GM19467 (cell line): Measurements from ENCODE around the gene STRA8.
A peak's percentile ranks its signal among the peaks of the same experiment; 100 is the strongest.

Experiments
- ATAC-seq: cut with Tn5 transposase; IDR thresholded peaks from one replicate; pipeline ENCODE4 v1.9.1; 2021; ENCODE audit warnings: mild to moderate bottlenecking, moderate library complexity; ENCODE audit not compliant: unreplicated experiment

Gene STRA8

DNA sequence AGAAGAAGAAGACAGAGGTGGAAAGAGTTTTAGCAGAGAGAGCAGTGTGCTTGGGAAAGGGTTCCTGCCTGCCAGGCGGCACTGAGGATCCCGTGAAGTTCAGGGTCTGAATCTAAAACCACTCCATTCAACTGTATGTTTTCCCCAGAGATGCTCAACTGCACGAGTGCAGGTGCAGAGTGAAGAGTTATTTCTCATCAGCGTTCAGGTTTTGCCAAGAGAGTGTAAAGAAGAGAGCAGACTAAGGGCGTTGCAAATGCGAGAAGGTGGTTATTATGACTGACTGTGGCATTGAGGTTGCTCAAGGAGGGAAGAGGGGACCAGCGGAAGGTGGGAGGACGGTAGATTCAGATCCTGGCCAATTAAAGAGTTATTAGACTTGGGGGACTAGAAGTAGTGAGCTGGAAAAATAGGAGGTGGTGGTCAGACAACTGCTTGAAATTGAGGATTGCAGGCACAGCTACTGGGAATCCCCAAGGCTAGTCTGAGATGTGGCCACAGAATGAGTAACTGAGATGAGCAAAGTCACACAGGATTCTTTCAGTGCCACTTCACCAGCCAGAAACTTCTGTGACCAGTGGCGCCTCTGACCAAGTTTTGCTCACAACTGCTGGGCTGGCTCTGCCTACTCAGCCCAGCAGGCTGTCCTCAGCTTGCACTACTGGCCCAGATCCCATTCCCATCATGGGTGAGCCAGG, 29.1 kb downstream of the STRA8 start:
- ATAC-seq = no peak

DNA sequence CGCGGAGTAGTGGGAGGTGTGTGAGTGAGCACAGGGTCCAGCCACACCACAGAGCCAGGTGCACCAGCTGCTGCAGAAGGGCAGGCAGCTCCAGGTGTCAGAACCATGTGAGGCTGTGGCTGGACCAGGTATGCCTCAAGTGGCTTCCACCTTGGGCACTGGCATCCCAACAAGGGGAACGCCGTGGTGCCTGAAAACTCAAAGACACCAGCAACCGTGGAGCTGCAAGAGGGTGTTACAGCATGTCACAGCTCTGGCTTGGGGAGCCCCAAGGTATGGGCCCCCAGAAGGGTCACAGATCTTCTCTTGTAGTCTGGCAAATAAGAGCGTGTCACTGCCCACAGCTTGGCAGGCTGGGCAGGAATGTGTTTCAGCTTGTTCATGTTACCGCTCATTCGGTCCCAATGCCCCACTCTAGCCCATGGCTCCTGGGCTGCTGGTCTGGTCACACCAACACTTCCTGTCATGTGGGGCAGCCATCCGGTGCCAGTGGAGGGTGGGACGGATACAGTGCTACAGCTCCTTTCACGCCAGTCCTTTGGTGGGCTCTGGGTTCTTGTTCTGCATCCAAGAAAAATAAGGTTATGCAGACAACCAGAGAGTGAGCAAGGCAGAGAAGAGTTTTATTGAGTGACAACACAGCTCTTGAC, 29.8 kb downstream of the STRA8 start:
- ATAC-seq = no peak

DNA sequence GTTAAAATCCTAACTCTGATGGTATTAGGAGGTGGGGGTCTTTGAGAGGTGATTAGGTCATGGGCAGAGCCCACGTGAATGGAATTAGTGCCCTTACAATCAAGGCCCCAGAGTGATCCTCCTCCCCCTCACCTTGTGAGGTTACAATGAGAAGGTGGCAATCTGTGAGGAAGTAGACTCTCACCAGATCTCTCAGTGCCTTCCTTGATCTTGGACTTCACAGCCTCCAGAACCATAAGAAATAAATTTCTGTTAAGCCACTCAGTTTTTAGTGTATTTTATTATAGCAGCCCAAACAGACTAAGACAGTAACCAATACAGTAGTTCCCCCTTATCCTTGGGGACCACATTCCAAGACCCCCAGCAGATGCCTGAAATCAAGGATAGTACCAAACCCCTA, 32.0 kb downstream of the STRA8 start:
- no peak for ATAC-seq

DNA sequence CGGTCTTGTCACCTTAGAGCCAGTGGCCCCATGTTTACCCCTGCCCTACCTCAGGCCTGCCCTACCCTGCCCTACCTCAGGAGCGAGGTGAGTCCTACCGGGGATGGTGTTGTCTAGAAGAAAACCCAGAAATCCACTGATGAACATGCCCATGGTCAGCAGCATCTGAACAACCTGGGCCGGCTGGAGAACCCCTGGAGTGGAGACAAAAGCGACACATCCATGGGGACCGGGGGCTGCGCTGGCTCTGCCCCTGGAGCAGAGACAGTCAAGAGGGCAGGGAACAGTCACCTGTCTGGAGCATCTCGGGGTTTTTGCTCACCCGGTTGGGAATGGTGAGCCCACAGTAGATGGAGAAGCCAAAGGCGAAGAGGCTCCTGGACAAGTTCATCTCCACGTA, 36.3 kb downstream of the STRA8 start:
- no peak for ATAC-seq

DNA sequence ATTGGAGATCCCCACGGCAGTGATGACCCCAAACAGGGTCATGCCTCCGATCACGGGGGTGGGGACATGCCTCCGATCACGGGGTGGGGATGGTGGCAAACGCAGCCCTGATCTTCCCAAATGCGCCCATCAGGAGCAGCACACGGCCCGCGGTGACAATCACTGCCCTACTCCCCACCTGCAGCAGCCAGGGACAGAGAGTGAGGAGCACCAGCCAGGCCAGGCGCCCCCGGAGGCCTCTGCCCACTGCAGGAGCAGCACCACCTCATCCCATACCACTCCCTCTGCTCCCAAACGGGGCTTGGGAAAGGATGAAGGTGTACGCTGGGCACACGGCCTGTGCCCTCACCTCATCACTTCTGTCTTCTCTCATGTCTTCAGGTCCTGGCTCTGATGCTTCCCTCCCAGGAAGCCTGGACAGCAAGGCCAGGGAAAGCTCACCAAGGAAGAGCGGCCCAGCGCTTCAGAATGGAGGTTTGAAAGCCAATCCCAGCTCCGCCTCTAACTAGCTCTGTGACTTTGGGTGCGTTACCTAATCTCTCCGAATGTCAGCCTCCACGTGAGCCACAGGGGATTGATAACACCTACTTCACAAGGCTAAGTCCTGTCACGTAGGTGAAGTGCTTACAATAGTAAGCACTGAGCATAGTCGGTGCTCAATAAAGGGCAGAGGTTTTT, 37.1 kb downstream of the STRA8 start:
- no peak for ATAC-seq

DNA sequence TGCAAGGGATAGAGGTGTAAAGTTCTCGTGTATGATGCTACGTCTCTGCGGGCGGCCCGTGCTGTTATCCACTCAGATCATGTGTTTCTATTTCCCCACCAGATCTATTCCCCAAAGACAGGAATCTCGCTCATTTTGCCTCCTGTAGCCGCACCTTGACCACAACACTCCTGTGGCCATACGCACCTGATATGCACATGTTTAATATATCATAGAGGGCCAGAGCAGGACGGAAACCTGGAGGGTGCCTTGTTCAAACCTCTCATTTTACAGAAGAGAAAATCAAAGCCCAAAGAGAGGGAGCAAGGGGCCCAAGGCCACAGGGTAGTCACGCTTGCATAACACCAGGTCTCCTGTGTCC, 37.6 kb downstream of the STRA8 start:
- ATAC-seq = no peak

DNA sequence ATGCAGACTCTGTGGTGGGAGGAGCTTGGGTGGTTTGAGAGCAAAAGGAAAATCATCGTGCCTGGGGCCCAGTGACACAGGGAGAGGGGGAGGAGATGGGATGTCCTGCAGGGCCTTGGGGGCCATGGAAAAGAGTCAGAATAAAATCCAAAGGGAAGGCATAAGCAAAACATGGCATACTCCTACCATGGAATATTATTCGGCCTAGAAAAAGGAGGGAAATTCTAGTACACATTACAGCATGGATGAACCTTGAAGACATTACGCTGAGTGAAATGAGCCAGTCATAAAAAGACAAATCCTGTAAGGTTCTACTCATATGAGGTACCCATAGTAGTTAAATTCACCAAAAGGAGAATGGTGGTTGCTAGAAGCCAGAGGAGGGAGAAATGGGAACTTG, 38.7 kb downstream of the STRA8 start:
- ATAC-seq = no peak

DNA sequence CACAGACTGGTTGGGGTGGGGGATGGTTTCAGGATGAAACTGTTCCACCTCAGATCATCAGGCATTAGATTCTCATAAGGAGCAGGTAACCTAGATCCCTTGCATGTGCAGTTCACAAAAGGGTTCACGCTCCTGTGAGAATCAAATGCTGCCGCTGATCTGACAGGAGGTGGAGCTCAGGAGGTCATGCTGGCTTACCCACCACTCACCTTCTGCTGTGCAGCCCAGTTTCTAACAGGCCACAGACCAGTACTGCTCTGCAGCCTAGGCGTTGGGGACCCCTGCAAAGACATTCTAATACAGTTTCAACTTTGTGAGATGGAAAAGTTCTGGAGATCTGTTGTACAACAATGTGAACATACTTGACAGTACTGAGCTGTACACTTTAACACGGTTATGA, 39.9 kb downstream of the STRA8 start:
- ATAC-seq = no peak

DNA sequence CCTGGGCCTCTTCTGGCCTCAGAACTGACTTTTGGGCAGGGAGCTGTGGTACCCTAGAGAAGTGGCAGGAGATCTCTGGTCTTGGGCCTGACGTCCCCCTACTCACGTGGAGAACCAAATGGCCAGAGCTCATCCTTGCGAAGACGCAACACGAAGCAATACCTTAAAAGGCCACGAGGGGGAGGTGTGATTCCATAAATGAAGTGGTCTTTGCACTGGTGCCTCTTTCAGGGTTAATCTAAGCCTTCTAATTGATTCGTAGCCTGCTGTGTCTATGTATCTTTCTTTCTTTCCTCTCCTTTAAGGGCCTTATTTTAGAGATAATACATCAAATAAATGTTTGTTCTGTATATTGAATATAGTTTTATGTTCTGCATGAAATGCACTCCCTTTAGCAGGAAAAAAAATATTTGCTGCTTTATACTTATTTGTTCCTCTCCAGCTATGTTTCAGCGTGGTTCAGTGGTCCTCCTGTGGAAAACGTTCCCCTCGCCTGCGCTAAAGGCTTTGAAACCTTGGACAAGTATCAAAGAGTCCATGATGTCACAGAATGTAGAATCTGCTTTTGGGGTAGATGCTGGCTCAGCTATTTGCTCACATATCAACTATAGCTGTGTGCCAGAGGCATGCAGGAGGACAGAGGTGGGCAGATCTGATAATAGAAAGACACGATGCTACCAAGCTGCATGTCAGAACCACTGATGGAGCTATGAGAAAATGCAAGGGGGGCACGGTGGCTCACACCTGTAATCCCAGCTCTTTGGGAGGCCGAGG, 41.0 kb downstream of the STRA8 start:
- ATAC-seq = no peak

DNA sequence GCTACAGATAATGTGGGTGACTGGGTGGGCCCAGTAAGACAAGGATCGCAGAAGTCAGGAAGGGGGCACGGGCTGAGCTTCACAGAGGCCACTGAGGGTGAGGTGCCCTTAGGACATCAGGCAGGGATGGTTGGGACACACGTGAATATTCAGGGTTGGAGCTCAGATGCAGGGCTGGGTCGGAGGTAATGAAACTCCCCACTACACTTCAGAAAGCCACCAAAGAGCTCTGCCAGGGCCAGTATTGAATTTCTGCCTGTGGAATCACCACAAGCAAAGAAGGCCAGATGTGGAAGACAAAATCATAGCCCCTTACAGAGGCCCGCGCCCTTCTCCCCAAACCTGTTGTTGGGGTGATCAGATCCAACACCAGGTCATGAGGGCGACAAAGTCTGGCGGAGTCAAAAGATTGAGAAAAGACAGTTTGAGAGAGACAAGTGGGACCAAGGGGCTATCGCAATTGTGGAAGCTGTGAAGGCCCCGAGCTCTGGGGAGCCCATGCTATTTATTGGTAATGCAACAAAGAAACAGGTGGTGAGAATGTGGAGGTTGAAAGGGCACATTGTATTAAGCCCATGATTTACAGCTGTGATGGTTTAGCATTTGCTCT, 42.4 kb downstream of the STRA8 start:
- no peak for ATAC-seq

DNA sequence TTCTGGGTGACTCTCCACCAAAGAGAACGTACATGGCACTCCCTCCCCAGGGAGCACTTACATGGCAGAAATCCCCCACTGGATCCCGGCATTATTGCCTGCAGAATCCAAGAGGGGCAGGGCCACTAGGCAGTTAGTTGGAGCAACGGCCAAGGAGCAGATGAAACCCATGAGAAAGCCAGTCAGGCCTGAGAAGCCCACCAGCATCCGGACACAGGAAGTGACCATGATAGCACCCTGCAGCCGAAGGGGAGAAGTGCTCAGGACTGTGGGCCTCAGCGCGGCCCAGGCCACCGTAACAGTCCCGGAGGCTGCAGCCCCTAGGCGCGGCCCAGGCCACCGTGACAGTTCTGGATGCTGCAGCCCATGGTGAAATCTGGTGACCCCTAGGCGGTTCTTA, 43.5 kb downstream of the STRA8 start:
- no peak for ATAC-seq

DNA sequence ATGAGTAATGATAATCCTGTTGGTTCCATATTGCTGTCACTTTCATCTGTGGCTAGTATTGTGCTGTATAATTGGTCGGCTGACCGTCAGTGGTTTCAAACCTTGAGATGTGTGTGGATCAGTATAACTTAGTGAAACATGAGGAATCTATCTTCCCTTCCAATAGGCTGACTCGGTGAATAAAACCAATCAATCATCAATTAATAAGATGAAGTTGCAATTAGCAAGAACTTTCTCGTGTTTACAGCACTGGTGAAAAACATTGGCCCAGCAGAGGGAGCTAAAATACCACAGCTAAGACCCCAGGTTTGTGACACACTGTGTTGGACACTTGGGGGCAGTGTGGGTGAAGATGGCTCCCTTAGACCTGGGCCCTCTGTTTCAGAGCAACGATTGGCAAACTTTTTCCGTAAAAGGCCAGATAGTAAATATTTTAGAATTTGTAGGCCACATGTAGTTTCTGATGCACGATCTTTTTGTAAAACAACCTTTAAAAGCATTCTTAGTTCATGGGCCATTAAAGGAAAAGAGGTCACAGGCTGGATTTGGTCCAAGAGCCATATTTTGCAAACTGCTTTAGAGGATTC, 47.8 kb downstream of the STRA8 start:
- ATAC-seq = peak; percentile 97

DNA sequence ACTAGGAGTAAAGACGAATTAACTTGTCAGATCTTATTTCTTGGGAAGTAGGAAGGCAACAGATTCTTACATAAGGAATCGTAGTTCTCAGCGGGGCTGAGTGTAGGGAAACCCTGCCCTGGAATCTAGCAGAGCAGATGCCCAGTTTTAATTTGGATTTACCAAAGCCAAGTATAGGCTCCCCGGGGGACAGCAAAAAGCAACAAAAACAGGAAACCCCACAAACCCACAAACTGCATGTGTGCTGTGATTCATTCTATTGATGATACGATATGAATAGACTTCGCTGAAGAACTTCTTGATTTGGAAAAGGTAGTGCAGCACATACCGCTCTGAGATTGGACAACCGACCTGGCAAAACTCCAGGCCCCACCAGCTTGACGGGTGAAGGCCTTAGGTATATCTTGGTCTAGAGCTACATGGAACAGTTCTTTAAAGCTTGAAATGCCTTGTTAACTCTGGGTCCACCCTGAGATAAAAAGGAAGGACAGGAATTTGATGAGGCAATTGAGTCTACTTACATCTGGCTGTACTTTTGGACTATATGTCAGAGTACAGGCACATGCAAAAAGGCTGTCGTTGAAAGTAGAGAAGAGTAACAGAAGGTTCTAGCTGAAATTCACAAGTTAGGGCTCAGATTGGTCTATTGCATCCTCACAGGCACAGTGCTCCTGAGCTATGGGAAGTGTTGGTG, 49.1 kb downstream of the STRA8 start:
- ATAC-seq = no peak

DNA sequence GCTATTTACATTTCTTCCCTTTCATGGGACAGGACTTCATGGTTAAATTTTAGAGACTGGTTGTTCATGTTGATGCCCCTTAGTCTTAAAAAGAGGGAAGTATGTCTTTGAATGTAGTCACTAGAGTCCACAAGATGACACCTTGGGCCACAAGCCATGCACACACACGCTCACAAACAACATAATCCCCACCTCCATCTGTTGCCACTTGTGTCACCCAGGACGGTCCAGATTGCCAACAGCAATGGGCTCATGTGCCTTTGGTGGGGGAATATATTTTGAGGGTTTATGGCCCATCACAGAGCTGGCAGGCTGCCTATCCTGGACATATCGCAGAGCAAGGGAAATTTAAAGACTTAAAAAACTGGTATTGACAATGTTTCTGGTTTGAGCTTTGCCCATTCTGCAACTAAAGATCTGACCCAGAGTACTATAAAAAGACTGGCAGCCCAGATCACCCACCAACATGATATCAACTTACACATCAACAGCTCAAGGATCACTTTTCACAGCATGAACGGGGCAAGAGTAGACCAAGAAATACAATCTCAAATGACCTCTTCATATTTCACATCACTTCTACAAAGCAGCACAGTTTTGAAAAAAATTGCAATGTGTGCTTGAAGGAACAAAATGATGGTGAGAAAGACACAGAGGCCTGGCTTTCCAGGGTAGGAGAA, 50.5 kb downstream of the STRA8 start:
- no peak for ATAC-seq

DNA sequence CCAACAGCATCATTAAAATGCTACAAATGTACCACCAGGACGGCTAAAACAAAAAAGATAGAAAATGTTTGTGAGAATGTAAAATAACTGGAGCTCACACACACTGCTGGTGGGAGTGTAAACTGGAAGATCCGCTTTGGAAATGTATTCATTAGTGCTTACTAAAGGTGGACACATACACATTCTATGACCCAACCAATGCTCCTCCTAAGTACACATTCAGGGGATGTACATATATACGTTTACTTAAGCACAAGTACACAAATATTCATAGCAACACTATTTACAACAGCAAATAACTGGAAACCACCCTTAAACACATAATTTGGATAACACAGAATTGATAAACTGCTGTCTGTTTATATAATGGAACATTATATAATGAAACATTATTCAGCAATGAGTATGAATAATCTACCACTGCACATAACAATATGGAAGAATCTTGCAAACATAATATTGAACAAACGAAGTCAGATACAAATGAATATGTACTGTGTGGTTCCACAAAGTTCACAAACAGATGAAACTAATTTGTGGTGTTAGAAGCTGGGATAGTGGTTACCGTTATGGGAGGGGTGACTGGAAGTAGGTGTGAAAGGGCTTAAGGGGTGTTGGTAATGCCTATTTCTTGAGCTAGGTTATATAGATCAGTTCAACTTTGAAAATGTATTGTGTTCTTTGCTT, 52.1 kb downstream of the STRA8 start:
- no peak for ATAC-seq

DNA sequence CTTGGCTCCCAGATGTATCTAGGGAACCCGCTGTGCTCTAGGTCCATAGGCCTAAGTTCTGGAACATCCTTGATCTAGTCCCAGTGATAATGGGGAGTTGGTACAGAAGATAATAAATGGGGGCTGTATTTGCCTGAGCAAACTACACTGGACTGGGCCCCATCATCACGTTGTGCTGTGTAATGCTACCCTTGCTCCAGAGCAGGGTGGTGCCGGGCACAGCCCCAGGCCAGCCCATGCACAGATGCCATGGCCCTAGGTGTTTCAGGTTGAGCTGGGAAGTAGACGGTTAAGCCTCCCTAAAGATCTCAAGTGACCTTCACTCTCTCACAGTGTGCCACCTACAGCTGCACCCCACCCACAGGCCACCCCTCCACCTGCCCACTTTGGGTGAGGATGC, 53.2 kb downstream of the STRA8 start:
- no peak for ATAC-seq

DNA sequence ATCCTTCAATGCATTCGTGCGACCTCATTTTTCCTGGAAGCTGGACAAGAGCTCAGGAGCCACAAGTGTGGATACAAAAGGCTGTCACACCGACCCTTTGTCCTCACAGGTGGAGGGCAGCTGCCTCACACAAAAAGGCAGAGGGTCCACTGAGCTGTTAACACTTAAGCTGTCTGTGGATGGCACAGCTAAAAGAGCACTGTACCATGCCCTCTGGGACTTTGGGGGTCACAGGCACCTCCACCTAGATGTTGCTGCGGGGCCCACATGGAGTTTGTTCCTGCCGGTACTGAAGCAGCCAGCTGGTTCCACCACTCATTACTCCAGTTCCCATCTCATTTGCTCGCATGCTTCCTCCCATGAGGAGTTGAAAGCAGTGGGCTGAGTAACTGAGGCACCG, 57.0 kb downstream of the STRA8 start:
- ATAC-seq = no peak

DNA sequence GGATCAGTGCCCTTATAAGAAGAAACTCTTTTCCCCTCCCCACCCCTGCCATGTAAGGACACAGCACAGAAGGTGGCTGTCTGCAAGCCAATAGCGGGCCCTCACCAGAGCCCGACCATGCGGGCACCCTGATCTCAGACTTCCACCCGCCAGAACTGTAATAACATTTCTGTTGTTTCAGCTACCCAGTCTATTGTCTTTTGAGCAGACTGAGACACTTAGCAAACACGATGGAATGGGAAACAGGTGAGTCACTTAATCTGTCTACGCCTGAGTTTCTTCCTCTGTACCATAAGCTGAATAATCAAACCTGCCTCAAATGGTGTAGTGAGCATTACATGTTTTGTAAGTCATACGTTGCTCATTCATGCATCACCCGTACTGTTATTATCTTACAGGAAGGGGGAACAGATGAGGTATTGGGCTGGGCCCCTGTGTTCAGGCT, 58.2 kb downstream of the STRA8 start:
- no peak for ATAC-seq

DNA sequence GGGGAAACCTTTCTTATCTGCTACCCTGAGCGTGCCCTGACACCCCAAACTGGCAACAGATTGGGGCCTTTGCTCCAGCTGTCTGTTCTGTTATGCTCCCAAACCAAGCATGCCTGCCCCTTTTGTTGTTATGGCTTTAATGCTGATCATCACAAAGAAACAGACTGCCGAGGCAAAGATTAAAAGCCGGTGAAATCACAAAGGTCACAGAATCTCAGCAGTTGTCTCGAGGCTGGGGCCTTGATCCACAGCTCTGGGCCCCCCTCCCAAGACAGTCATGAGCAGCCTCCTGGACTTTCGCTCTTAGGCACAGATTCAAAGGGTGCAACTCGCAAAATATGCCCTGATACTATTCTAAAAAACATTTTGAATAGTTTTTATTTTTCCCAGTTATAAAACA, 65.6 kb downstream of the STRA8 start:
- ATAC-seq = no peak
